Adrenal gland (tissue), 5 donors: ENCODE results near the gene CACNA1E.

Experiments
- CTCF ChIP-seq, 6 experiments: fragments of 450-650 bp in 4 of 6; fragments of 200-600 bp in 2 of 6; sonication (generic) in 1 of 6; IDR thresholded peaks; 1 replicate in 5 of 6; 2 replicates in 1 of 6; pipeline versions ENCODE4 v1.5.1 to v1.8.0; 2016 to 2021; ENCODE audit warnings: antibody characterized with exemption in 6 of 6, mild to moderate bottlenecking in 2 of 6, moderate library complexity in 1 of 6
- POLR2A ChIP-seq, 2 donors: fragments of 450-650 bp; IDR thresholded peaks; one replicate each; pipeline ENCODE4 v1.6.1; 2017; ENCODE audit warnings: antibody characterized with exemption in 2 of 2, mild to moderate bottlenecking in 2 of 2, moderate library complexity in 1 of 2
- donor health status: DM: no; HTN: no; CAD: no.

- no peak for TF ChIP-seq CTCF (IDR thresholded peaks at IDR 0.05)
- no peak for TF ChIP-seq POLR2A (IDR thresholded peaks at IDR 0.05)
Measured at GRCh38 chr1:181784039-181784683, 300.8 kb downstream of the CACNA1E start.
